HG03103 (cell line): Measurements from ENCODE around the gene CPEB3.
"Not testable (repeated sequence)": the region's sequence is repeated elsewhere in the genome, so short reads cannot be mapped to it uniquely, and the experiment has no call there.

Experiments used
- ATAC-seq: cut with Tn5 transposase; IDR thresholded peaks from one replicate; pipeline ENCODE4 v1.9.1; 2021; ENCODE audit warnings: low read depth; ENCODE audit not compliant: unreplicated experiment

Gene CPEB3

GRCh38 chr10:92216608-92217007 lies 74.3 kb downstream of the CPEB3 start:
- not testable (repeated sequence) for ATAC-seq

GRCh38 chr10:92215222-92215621 lies 75.7 kb downstream of the CPEB3 start:
- not testable (repeated sequence) for ATAC-seq

GRCh38 chr10:92213049-92213448 lies 77.8 kb downstream of the CPEB3 start:
- ATAC-seq = no peak

GRCh38 chr10:92208736-92209135 lies 82.1 kb downstream of the CPEB3 start:
- ATAC-seq = no peak

- no peak for ATAC-seq
These were observed 82.6 kb downstream of the CPEB3 start for GRCh38 chr10:92208157-92208720.

GRCh38 chr10:92207061-92207460 lies 83.8 kb downstream of the CPEB3 start:
- ATAC-seq = no peak

GRCh38 chr10:92203919-92204623 lies 86.8 kb downstream of the CPEB3 start:
- ATAC-seq = no peak

GRCh38 chr10:92202536-92202935 lies 88.3 kb downstream of the CPEB3 start:
- ATAC-seq = no peak

GRCh38 chr10:92200564-92200963 lies 90.3 kb downstream of the CPEB3 start:
- no peak for ATAC-seq

GRCh38 chr10:92187101-92187500 lies 103.8 kb downstream of the CPEB3 start:
- no peak for ATAC-seq

GRCh38 chr10:92184977-92185376 lies 105.9 kb downstream of the CPEB3 start:
- no peak for ATAC-seq

- ATAC-seq = no peak
These were observed 107.7 kb downstream of the CPEB3 start for GRCh38 chr10:92183199-92183598.

- no peak for ATAC-seq
These were observed 109.3 kb downstream of the CPEB3 start for GRCh38 chr10:92181575-92181974.

GRCh38 chr10:92180399-92180798 lies 110.5 kb downstream of the CPEB3 start:
- ATAC-seq = no peak

- no peak for ATAC-seq
These were observed 113.3 kb downstream of the CPEB3 start for GRCh38 chr10:92177546-92177945.

- no peak for ATAC-seq
These were observed 115.7 kb downstream of the CPEB3 start for GRCh38 chr10:92175164-92175563.

- ATAC-seq = no peak
These were observed 116.9 kb downstream of the CPEB3 start for GRCh38 chr10:92173996-92174395.

- no peak for ATAC-seq
These were observed 126.7 kb downstream of the CPEB3 start for GRCh38 chr10:92164036-92164696.

GRCh38 chr10:92162541-92162940 lies 128.3 kb downstream of the CPEB3 start:
- no peak for ATAC-seq

- no peak for ATAC-seq
These were observed 133.8 kb downstream of the CPEB3 start for GRCh38 chr10:92156874-92157773.

- no peak for ATAC-seq
These were observed 140.1 kb downstream of the CPEB3 start for GRCh38 chr10:92150823-92151222.
